Erythroblast (primary cell): Measurements from ENCODE around the gene IL3.
A peak's percentile ranks its signal among the peaks of the same experiment; 100 is the strongest.

ENCODE experiments used
- DNase-seq, 2 experiments: peaks; one replicate each; lab custom pipeline; 2025; lab: John Stamatoyannopoulos, UW
- GATA1 ChIP-seq: IDR thresholded peaks from 2 replicates; pipeline ENCODE4 v1.6.1; 2011; ENCODE audit warnings: low read depth, mild to moderate bottlenecking, control low read depth, low read length, moderate library complexity
- POLR2A ChIP-seq: IDR thresholded peaks from 2 replicates; pipeline ENCODE4 v1.6.1; 2011; ENCODE audit warnings: mild to moderate bottlenecking, low read length

Gene IL3

DNA sequence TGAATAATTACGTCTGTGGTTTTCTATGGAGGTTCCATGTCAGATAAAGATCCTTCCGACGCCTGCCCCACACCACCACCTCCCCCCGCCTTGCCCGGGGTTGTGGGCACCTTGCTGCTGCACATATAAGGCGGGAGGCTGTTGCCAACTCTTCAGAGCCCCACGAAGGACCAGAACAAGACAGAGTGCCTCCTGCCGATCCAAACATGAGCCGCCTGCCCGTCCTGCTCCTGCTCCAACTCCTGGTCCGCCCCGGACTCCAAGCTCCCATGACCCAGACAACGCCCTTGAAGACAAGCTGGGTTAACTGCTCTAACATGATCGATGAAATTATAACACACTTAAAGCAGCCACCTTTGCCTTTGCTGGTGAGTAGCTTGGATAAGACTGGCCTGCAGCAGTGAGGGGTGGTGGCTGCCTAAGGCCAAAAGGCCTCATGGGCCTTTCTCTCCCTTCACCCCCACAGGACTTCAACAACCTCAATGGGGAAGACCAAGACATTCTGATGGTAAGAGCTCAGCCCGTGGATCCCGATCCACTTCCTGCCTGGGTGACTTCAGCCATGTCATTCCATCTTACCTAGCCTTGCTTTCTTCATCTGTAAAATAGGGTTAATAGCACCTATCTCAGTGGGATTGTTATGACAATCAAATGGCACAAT is at the start of gene IL3:
Gene IL3 (plus strand): TSS at position 155 of the 661 bp plus-strand sequence. CDS start 52 bp downstream, at position 207.
- TF ChIP-seq GATA1 (no peak), POLR2A (no peak)
- no peak for DNase-seq

- TF ChIP-seq POLR2A (no peak), GATA1 (no peak)
- DNase-seq: no peak
Measured at GRCh38 chr5:132010989-132011621, 49.4 kb upstream of the IL3 start.

DNA sequence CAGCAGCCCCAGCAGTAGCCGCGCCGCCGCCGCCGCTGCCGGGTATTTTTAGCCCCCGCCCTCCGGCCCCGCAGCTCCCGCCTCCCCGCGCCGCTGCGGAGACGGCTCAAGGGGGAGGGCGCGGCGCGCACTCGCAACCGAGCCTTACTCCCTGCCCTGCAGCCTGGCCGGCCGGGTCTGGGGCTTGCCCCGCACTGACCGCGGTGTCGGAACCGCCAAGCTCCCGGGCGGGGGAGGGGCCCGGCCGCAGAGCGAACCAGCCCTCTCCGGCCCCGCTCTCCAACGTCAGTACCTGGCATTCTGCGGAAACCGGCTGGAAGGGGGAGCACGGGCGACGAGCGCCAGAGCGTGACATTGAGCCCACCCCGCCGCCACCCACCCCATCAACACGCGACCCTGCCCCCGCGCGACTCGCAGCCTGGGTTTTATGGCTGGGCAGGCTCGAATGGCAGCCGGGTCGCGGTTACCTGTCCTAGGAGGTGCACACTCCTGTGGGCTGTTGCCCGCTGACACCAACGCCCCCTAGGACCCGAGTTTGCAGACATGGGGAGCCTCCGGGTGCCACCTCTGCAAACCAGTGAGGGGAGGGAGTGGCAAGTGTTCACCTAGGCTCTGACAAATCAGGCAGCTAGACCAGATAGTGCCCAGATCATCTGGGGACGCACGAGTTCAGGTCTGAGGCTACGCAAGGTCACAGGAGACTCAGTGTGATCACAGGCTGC is 48.7 kb upstream of the IL3 start, which contains the start of gene ACSL6:
Gene ACSL6 (minus strand): TSS at position 37 of the 722 bp plus-strand sequence. CDS start 105 bp downstream, outside the sequence.
- peak; percentile 41 to 58 for DNase-seq
- no peak for TF ChIP-seq GATA1
- no peak for TF ChIP-seq POLR2A

DNA sequence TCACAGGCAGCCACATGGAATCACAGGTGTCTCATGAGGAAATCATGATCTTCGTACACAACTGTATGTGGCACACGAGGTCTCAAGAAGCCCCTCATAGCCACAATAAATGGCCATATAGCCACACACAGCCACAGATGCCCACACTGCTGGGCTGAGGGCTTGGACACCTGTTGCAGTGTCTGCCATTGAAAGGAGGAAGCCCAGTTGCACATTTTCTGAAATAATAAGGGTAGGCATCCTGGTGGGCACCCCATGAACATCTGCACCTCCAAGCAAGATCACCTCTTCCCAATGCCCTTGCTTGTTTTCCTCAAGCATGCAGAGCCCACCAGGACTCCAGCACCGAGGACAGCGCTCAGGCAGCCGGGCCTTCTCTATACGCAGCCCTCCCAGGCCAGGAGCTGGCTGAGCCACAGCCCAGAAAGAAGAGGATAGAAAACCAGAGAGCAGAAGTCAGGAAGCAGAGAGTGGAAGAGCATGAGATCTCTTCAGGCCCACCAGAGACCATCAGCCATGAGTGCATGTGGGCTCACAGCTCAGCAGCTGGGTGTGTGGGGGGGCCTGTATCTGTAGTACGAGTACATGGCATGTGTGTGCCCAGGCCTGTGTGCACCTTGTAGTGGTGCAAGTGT is 48.0 kb upstream of the IL3 start:
- no peak for TF ChIP-seq GATA1
- TF ChIP-seq POLR2A: no peak
- peak; percentile 43 to 51 for DNase-seq

- TF ChIP-seq GATA1: no peak
- no peak for DNase-seq
Measured at GRCh38 chr5:132013006-132013689, 47.3 kb upstream of the IL3 start.

- TF ChIP-seq POLR2A (no peak), GATA1 (no peak)
Measured at GRCh38 chr5:132013711-132014110, 46.7 kb upstream of the IL3 start.

GRCh38 chr5:132016721-132017250 is 43.7 kb upstream of the IL3 start:
- no peak for DNase-seq

More at GRCh38 chr5:132013711-132014110, 46.7 kb upstream of the IL3 start:
- no peak for DNase-seq

GRCh38 chr5:132017316-132017715 is 43.1 kb upstream of the IL3 start:
- no peak for DNase-seq
- no peak for TF ChIP-seq POLR2A
- no peak for TF ChIP-seq GATA1

More at GRCh38 chr5:132016721-132017250, 43.7 kb upstream of the IL3 start:
- TF ChIP-seq POLR2A: no peak
- no peak for TF ChIP-seq GATA1

GRCh38 chr5:132017738-132018625 is 42.5 kb upstream of the IL3 start:
- no peak for DNase-seq
- TF ChIP-seq POLR2A: no peak
- TF ChIP-seq GATA1: no peak

GRCh38 chr5:132019337-132019736 is 41.1 kb upstream of the IL3 start:
- TF ChIP-seq GATA1: no peak
- TF ChIP-seq POLR2A: no peak
- no peak for DNase-seq

- TF ChIP-seq GATA1: no peak
- no peak for TF ChIP-seq POLR2A
- DNase-seq: no peak
Measured at GRCh38 chr5:132019857-132020555, 40.4 kb upstream of the IL3 start.
